Measurements from ENCODE around the gene CFAP46.

GRCh38 chr10:132841615-132841975 is 100.8 kb downstream of the CFAP46 start:
- TF ChIP-seq TAF1 (IDR thresholded peaks at IDR 0.05; ENCODE audit: low read depth, low read length), result no peak
- TF ChIP-seq RXRA (IDR thresholded peaks at IDR 0.05; ENCODE audit: insufficient read depth, low read depth, low read length), result no peak
- TF ChIP-seq EP300 (IDR thresholded peaks at IDR 0.05; ENCODE audit: borderline replicate concordance in 1 of 2, low read depth in 2 of 2, low read length in 2 of 2), result no peak
- TF ChIP-seq EZH2 (IDR thresholded peaks at IDR 0.05; ENCODE audit: low read depth, low read length, severe bottlenecking), result no peak
- TF ChIP-seq NANOG (IDR thresholded peaks at IDR 0.05; ENCODE audit: insufficient read depth, low read depth, low read length, poor library complexity, severe bottlenecking), result no peak
- no peak for TF ChIP-seq POLR2A (IDR thresholded peaks at IDR 0.05; ENCODE audit: control extremely low read depth in 1 of 2, low read depth in 2 of 2, low read length in 2 of 2)
- TF ChIP-seq CEBPB (IDR thresholded peaks at IDR 0.05; ENCODE audit: low read depth, low read length), result no peak
- no peak for TF ChIP-seq CREB1 (IDR thresholded peaks at IDR 0.05)
- TF ChIP-seq POLR2AphosphoS5 (IDR thresholded peaks at IDR 0.05; ENCODE audit: low read depth, low read length), result no peak
- TF ChIP-seq JUN (IDR thresholded peaks at IDR 0.05; ENCODE audit: low read depth, low read length), result no peak
- no peak for TF ChIP-seq CHD2 (IDR thresholded peaks at IDR 0.05; ENCODE audit: low read length)
- no peak for TF ChIP-seq CTCF (IDR thresholded peaks at IDR 0.05; ENCODE audit: control extremely low read depth in 1 of 3, insufficient read depth in 1 of 3, low read depth in 1 of 3, low read length in 3 of 3)
